HCT116 (cell line): ENCODE measurements around the gene C1QTNF2. TPM values are rescaled to one million over a fixed set of nuclear protein-coding genes. Genes with fewer than 3 reads are reported as not detected.

Source experiments
- ATAC-seq: fragments of 200-7000 bp; cut with Tn5 transposase; 2 replicates; pipeline ENCODE4 v1.9.1; 2020; ENCODE audit warnings: mild to moderate bottlenecking, moderate library complexity
- BruUV-seq: library from RNA; stranded (reverse); fragments of 400-500 nt; replicated peaks from 2 replicates; lab custom pipeline; 2021; lab: Mats Ljungman, UMichigan
- CTCF ChIA-PET: fragments of 300-600 bp; sonication (Branson Sonifier 250); formaldehyde crosslinking; loops from one replicate; lab custom pipeline; 2021; ENCODE audit warnings: antibody characterized with exemption; lab: Charles Lee
- POLR2A ChIA-PET: fragments of 300-600, 350-600 bp; sonication (Branson Sonifier 250); formaldehyde crosslinking; loops from one replicate; lab custom pipeline; 2021; ENCODE audit warnings: antibody characterized with exemption; lab: Charles Lee
- RAD21 ChIA-PET, 2 experiments: fragments of 300-600 bp; sonication (Branson Sonifier 250); formaldehyde crosslinking; loops; one replicate each; lab custom pipeline; 2023; ENCODE audit warnings: low total read pairs in 2 of 2; ENCODE audit not compliant: uncharacterized antibody in 2 of 2, unreplicated experiment in 2 of 2, low non-redundant PET in 1 of 2; lab: Charles Lee
- DNase-seq: peaks from one replicate; pipeline ENCODE4 v3.0.0-alpha.2; 2010; ENCODE audit warnings: low read depth, low spot score
- H2AFZ ChIP-seq: fragments of 200-600 bp; shearing (Covaris generic), sonication (generic); 2 replicates; pipeline ENCODE4 v1.6.1; 2017; ENCODE audit warnings: low read depth, mixed run types, mixed read lengths, antibody characterized with exemption, low read length; ENCODE audit not compliant: poor library complexity, severe bottlenecking
- H3K27ac ChIP-seq: 2 replicates; pipeline ENCODE4 v1.5.1; 2012; ENCODE audit warnings: low read depth, low read length
- H3K27me3 ChIP-seq: fragments of 200-600 bp; sonication (generic); 2 replicates; pipeline ENCODE4 v1.6.1; 2016; ENCODE audit warnings: mixed run types, low read length, mixed read lengths; ENCODE audit not compliant: insufficient read depth
- H3K36me3 ChIP-seq, 2 experiments: fragments of 200-500 bp in 1 of 2; fragments of 200-600 bp in 1 of 2; sonication (Bioruptor generic) in 1 of 2; sonication (generic) in 1 of 2; 2 replicates each; pipeline versions ENCODE4 v1.5.1 to v1.6.1; 2014 to 2016; ENCODE audit warnings: low read length in 2 of 2, inconsistent platforms in 1 of 2, mixed read lengths in 1 of 2, mixed run types in 1 of 2; ENCODE audit not compliant: insufficient read depth in 2 of 2, control insufficient read depth in 1 of 2
- H3K4me1 ChIP-seq, 2 experiments: fragments of 200-600 bp in 1 of 2; sonication (generic) in 1 of 2; 2 replicates each; pipeline versions ENCODE4 v1.5.1 to v1.6.1; 2012 to 2017; ENCODE audit warnings: low read length in 2 of 2, inconsistent platforms in 1 of 2, mild to moderate bottlenecking in 1 of 2, mixed read lengths in 1 of 2, mixed run types in 1 of 2, moderate library complexity in 1 of 2; ENCODE audit not compliant: insufficient read depth in 2 of 2, control insufficient read depth in 1 of 2
- H3K4me2 ChIP-seq: fragments of 200-600 bp; sonication (generic); 2 replicates; pipeline ENCODE4 v1.6.1; 2017; ENCODE audit warnings: mixed run types, low read length, mixed read lengths
- H3K4me3 ChIP-seq, 2 experiments: fragments of 200-600 bp in 1 of 2; sonication (generic) in 1 of 2; replicated peaks in 1 of 2; 2 replicates each; pipeline ENCODE4 v1.5.1; 2011 to 2016; ENCODE audit warnings: low read length in 2 of 2, control low read depth in 1 of 2, low read depth in 1 of 2, mild to moderate bottlenecking in 1 of 2, mixed read lengths in 1 of 2, mixed run types in 1 of 2
- H3K79me2 ChIP-seq: fragments of 200-600 bp; sonication (generic); 2 replicates; pipeline ENCODE4 v1.6.1; 2017; ENCODE audit warnings: mild to moderate bottlenecking, mixed run types, low read length, moderate library complexity, mixed read lengths; ENCODE audit not compliant: insufficient read depth
- H3K9ac ChIP-seq: fragments of 200-600 bp; sonication (generic); 2 replicates; pipeline ENCODE4 v1.6.1; 2016; ENCODE audit warnings: low read length, mixed read lengths
- H3K9me2 ChIP-seq: fragments of 200-600 bp; sonication (generic), shearing (Covaris generic); 2 replicates; pipeline ENCODE4 v1.6.1; 2017; ENCODE audit warnings: mixed run types, mild to moderate bottlenecking, moderate library complexity; ENCODE audit not compliant: insufficient read depth
- H3K9me3 ChIP-seq, 2 experiments: fragments of 200-500 bp in 1 of 2; fragments of 200-600 bp in 1 of 2; sonication (Bioruptor generic) in 1 of 2; sonication (generic) in 1 of 2; 2 replicates each; pipeline ENCODE4 v1.6.1; 2014 to 2017; ENCODE audit warnings: low read length in 2 of 2, mixed read lengths in 2 of 2, inconsistent platforms in 1 of 2, low read depth in 1 of 2, mild to moderate bottlenecking in 1 of 2, mixed run types in 1 of 2, moderate library complexity in 1 of 2; ENCODE audit not compliant: control insufficient read depth in 1 of 2, insufficient read depth in 1 of 2
- H4K20me1 ChIP-seq: fragments of 200-600 bp; sonication (generic), shearing (Covaris generic); 2 replicates; pipeline ENCODE4 v1.6.1; 2017; ENCODE audit warnings: mixed run types, mild to moderate bottlenecking, moderate library complexity; ENCODE audit not compliant: insufficient read depth
- ATF3 ChIP-seq: IDR thresholded peaks from 2 replicates; pipeline ENCODE4 v1.6.1; 2012
- EZH2 ChIP-seq: fragments of 200-600 bp; sonication (generic); IDR thresholded peaks from 2 replicates; pipeline ENCODE4 v1.6.1; 2017; ENCODE audit warnings: antibody characterized with exemption, mixed run types
- EZH2phosphoT487 ChIP-seq: fragments of 200-600 bp; IDR thresholded peaks from 2 replicates; pipeline ENCODE4 v1.6.1; 2018; ENCODE audit warnings: antibody characterized with exemption, borderline replicate concordance
- MAX ChIP-seq: IDR thresholded peaks from 2 replicates; pipeline ENCODE4 v1.6.1; 2012
- POLR2A ChIP-seq: IDR thresholded peaks from 2 replicates; pipeline ENCODE4 v1.7.0; 2011; ENCODE audit warnings: borderline replicate concordance; ENCODE audit not compliant: insufficient read depth, insufficient read length; ENCODE audit errors: extremely low read depth
- SP1 ChIP-seq: IDR thresholded peaks from 2 replicates; pipeline ENCODE4 v1.6.1; 2012; ENCODE audit warnings: low read depth
- SRF ChIP-seq: IDR thresholded peaks from 2 replicates; pipeline ENCODE4 v1.6.1; 2012; ENCODE audit warnings: low read depth
- TCF7L2 ChIP-seq: IDR thresholded peaks from 2 replicates; pipeline ENCODE4 v1.7.0; 2011; ENCODE audit warnings: borderline replicate concordance, inconsistent platforms; ENCODE audit not compliant: insufficient read depth, insufficient read length; ENCODE audit errors: extremely low read depth
- YY1 ChIP-seq: IDR thresholded peaks from 2 replicates; pipeline ENCODE4 v1.6.1; 2011; ENCODE audit warnings: low read length, low read depth, moderate library complexity, mild to moderate bottlenecking; ENCODE audit not compliant: insufficient replicate concordance; ENCODE audit errors: extremely low read depth
- ZFX ChIP-seq: fragments of 450-650 bp; IDR thresholded peaks from 2 replicates; pipeline ENCODE4 v1.6.1; 2017
- intact Hi-C: fragments of 100-400 bp; cut with micrococcal nuclease; formaldehyde crosslinking; loops from 2 replicates; pipeline ENCODE4 v1.10.0; 2022
- total RNA-seq: library from RNA; stranded (reverse); gene quantifications from one replicate; pipeline ENCODE4 v1.2.1, GENCODE V29; 2021; ENCODE audit not compliant: unreplicated experiment

Gene C1QTNF2
- total RNA-seq, 1 experiment from 2014 or later: 0.15 TPM

- RAD21 ChIA-PET: no interaction called here
- H3K36me3 ChIP-seq: no peaks in the 10 kb centered on the region
- no peaks in the 10 kb centered on the region for H3K9me3 ChIP-seq
- peaks cover 21% of the 10 kb centered on the region for H3K27me3 ChIP-seq
- no peaks in the 10 kb centered on the region for H3K9me2 ChIP-seq
- H3K4me2 ChIP-seq: no peak overlapping the region
- H4K20me1 ChIP-seq: no peaks in the 10 kb centered on the region
- POLR2A ChIA-PET: no interaction called here
- no peak overlapping the region for H2AFZ ChIP-seq
- H3K79me2 ChIP-seq: no peaks in the 10 kb centered on the region
- H3K4me3 ChIP-seq: no peak overlapping the region
- no peaks in the 10 kb centered on the region for H3K4me1 ChIP-seq
- intact Hi-C loops: no loop called here
- no peak for ATAC-seq
- BruUV-seq: no TSS peak
- no peak for DNase-seq
- no peak for TF ChIP-seq SP1
- TF ChIP-seq ATF3: no peak
- CTCF ChIA-PET: interaction anchor here (1.0 to 1.1 kb wide), 2 partner anchors 11 to 358 kb away, joined by 3 to 5 read pairs; no protein-coding TSS in a partner anchor
- no peak overlapping the region for H3K9ac ChIP-seq
- H3K27ac ChIP-seq: no peak overlapping the region
Observed at GRCh38 chr5:160380041-160380440, 9.6 kb upstream of the C1QTNF2 start.

- no peak for ATAC-seq
Observed at GRCh38 chr5:160379511-160379910, 9.1 kb upstream of the C1QTNF2 start.

More at GRCh38 chr5:160379511-160379910, 9.1 kb upstream of the C1QTNF2 start:
- no peak overlapping the region for H3K27ac ChIP-seq
- ChIA-PET CTCF (interaction anchor here (1.0 kb wide), 1 partner anchor 357 kb away, joined by 3 read pairs; no protein-coding TSS in a partner anchor), POLR2A (no interaction called here), RAD21 (no interaction called here)
- no peak for DNase-seq
- H3K4me1 ChIP-seq: no peaks in the 10 kb centered on the region
- H3K9me2 ChIP-seq: no peaks in the 10 kb centered on the region
- no peak overlapping the region for H3K4me2 ChIP-seq
- H3K9me3 ChIP-seq: no peaks in the 10 kb centered on the region
- no peak overlapping the region for H3K9ac ChIP-seq
- H3K79me2 ChIP-seq: no peaks in the 10 kb centered on the region
- H4K20me1 ChIP-seq: no peaks in the 10 kb centered on the region
- no peaks in the 10 kb centered on the region for H3K36me3 ChIP-seq
- no peak overlapping the region for H2AFZ ChIP-seq
- intact Hi-C loops: no loop called here
- no TSS peak for BruUV-seq
- peaks cover 27% of the 10 kb centered on the region for H3K27me3 ChIP-seq
- H3K4me3 ChIP-seq: no peak overlapping the region
- TF ChIP-seq TCF7L2: no peak
- no peak for TF ChIP-seq EZH2
- TF ChIP-seq POLR2A: no peak
- no peak for TF ChIP-seq MAX
- no peak for TF ChIP-seq SRF
- no peak for TF ChIP-seq ZFX
- TF ChIP-seq EZH2phosphoT487: no peak
- TF ChIP-seq YY1: no peak
